Tibial nerve (tissue), 4 donors: ENCODE results near the gene PPP1R1A.

Source experiments
- EP300 ChIP-seq, 2 donors: sonication (generic); formaldehyde crosslinking; IDR thresholded peaks; one replicate each; pipeline ENCODE4 v1.6.1; 2017; ENCODE audit warnings: antibody characterized with exemption in 2 of 2, mild to moderate bottlenecking in 1 of 2
- POLR2A ChIP-seq, 2 donors: fragments of 450-650 bp; IDR thresholded peaks; one replicate each; pipeline ENCODE4 v1.6.1; 2017; ENCODE audit warnings: antibody characterized with exemption in 2 of 2, mild to moderate bottlenecking in 2 of 2, moderate library complexity in 2 of 2
- TF ChIP-seq, protein P1 (sequence below), 5 experiments: fragments of 200-600 bp in 3 of 5; fragments of 450-650 bp in 2 of 5; sonication (generic) in 3 of 5; IDR thresholded peaks; one replicate each; pipeline ENCODE4 v1.5.1; 2016 to 2019; ENCODE audit warnings: antibody characterized with exemption in 5 of 5, mild to moderate bottlenecking in 3 of 5, moderate library complexity in 2 of 5

- TF ChIP-seq, protein P1, sequence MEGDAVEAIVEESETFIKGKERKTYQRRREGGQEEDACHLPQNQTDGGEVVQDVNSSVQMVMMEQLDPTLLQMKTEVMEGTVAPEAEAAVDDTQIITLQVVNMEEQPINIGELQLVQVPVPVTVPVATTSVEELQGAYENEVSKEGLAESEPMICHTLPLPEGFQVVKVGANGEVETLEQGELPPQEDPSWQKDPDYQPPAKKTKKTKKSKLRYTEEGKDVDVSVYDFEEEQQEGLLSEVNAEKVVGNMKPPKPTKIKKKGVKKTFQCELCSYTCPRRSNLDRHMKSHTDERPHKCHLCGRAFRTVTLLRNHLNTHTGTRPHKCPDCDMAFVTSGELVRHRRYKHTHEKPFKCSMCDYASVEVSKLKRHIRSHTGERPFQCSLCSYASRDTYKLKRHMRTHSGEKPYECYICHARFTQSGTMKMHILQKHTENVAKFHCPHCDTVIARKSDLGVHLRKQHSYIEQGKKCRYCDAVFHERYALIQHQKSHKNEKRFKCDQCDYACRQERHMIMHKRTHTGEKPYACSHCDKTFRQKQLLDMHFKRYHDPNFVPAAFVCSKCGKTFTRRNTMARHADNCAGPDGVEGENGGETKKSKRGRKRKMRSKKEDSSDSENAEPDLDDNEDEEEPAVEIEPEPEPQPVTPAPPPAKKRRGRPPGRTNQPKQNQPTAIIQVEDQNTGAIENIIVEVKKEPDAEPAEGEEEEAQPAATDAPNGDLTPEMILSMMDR (IDR thresholded peaks at IDR 0.05) = no peak
- TF ChIP-seq POLR2A (IDR thresholded peaks at IDR 0.05) (no peak), EP300 (IDR thresholded peaks at IDR 0.05) (no peak)
Measured at GRCh38 chr12:54562750-54563356, 25.6 kb downstream of the PPP1R1A start.
